Fibroblast of gingiva (primary cell): Measurements from ENCODE around the gene C11orf16.
"Not testable (repeated sequence)": the region's sequence is repeated elsewhere in the genome, so short reads cannot be mapped to it uniquely, and the experiment has no call there.

Experiments used
- DNase-seq: peaks from one replicate; pipeline ENCODE4 v3.0.0-alpha.2; 2011; ENCODE audit warnings: low read depth

Gene C11orf16

GRCh38 chr11:8932564-8933180, at the start of gene C11orf16:
Gene C11orf16, minus strand, starts transcription at chr11:8932947. Its CDS starts 639 bp downstream, at chr11:8932308.
- no peak for DNase-seq

GRCh38 chr11:8980485-8980884, 47.7 kb upstream of the C11orf16 start:
- DNase-seq = no peak

- DNase-seq = not testable (repeated sequence)
Observed at GRCh38 chr11:8979365-8979764, 46.6 kb upstream of the C11orf16 start.

GRCh38 chr11:8973121-8973520, 40.4 kb upstream of the C11orf16 start:
- DNase-seq = no peak

- no peak for DNase-seq
Observed at GRCh38 chr11:8971924-8972316, 39.2 kb upstream of the C11orf16 start.

GRCh38 chr11:8971196-8971923, 38.6 kb upstream of the C11orf16 start:
- DNase-seq = peak; percentile 8

GRCh38 chr11:8967184-8967583, 34.4 kb upstream of the C11orf16 start:
- DNase-seq = no peak

GRCh38 chr11:8964324-8965320, 31.9 kb upstream of the C11orf16 start, which contains the start of gene TMEM9B:
Gene TMEM9B, minus strand, starts transcription at chr11:8964442. Its CDS starts 129 bp downstream, at chr11:8964313.
- peak; percentile 87 for DNase-seq

GRCh38 chr11:8963569-8964323, 31.0 kb upstream of the C11orf16 start:
- no peak for DNase-seq

- no peak for DNase-seq
Observed at GRCh38 chr11:8962841-8963240, 30.1 kb upstream of the C11orf16 start.

GRCh38 chr11:8961401-8961800, 28.7 kb upstream of the C11orf16 start:
- no peak for DNase-seq

- peak; percentile 78 for DNase-seq
Observed at GRCh38 chr11:8959546-8960166, 26.9 kb upstream of the C11orf16 start.

- no peak for DNase-seq
Observed at GRCh38 chr11:8956860-8957259, 24.1 kb upstream of the C11orf16 start.

GRCh38 chr11:8948886-8949285, 16.1 kb upstream of the C11orf16 start:
- no peak for DNase-seq

GRCh38 chr11:8947230-8947943, 14.6 kb upstream of the C11orf16 start:
- no peak for DNase-seq

- no peak for DNase-seq
Observed at GRCh38 chr11:8942518-8943066, 9.8 kb upstream of the C11orf16 start, which contains the start of gene ASCL3. Gene ASCL3, minus strand, starts transcription at chr11:8943016. Its CDS starts 4,855 bp downstream, at chr11:8938161.

GRCh38 chr11:8941341-8942103, 8.8 kb upstream of the C11orf16 start:
- DNase-seq = no peak

GRCh38 chr11:8937659-8938058, 4.9 kb upstream of the C11orf16 start:
- DNase-seq = no peak

- DNase-seq = no peak
Observed at GRCh38 chr11:8937159-8937558, 4.4 kb upstream of the C11orf16 start.
